Ishikawa (cell line): ENCODE data around the gene MYO5B.

Experiments
- CEBPB ChIP-seq: IDR thresholded peaks from 2 replicates; pipeline ENCODE4 v1.6.1; 2012
- EGR1 ChIP-seq: IDR thresholded peaks from 2 replicates; pipeline ENCODE4 v1.6.1; 2012
- EP300 ChIP-seq: IDR thresholded peaks from 2 replicates; pipeline ENCODE4 v1.6.1; 2012; ENCODE audit warnings: borderline replicate concordance
- FOXM1 ChIP-seq: IDR thresholded peaks from 2 replicates; pipeline ENCODE4 v1.6.1; 2012; ENCODE audit warnings: low read depth, borderline replicate concordance
- NFIC ChIP-seq: IDR thresholded peaks from 2 replicates; pipeline ENCODE4 v1.6.1; 2012
- RAD21 ChIP-seq: IDR thresholded peaks from 2 replicates; pipeline ENCODE4 v1.6.1; 2012; ENCODE audit warnings: low read depth
- TAF1 ChIP-seq: IDR thresholded peaks from 2 replicates; pipeline ENCODE4 v1.6.1; 2012; ENCODE audit warnings: low read depth, mild to moderate bottlenecking
- TCF12 ChIP-seq: IDR thresholded peaks from 2 replicates; pipeline ENCODE4 v1.6.1; 2012; ENCODE audit warnings: low read depth
- TEAD4 ChIP-seq: IDR thresholded peaks from 2 replicates; pipeline ENCODE4 v1.6.1; 2012
- YY1 ChIP-seq: IDR thresholded peaks from 2 replicates; pipeline ENCODE4 v1.6.1; 2012; ENCODE audit warnings: low read depth
- ZBTB7A ChIP-seq: IDR thresholded peaks from 2 replicates; pipeline ENCODE4 v1.6.1; 2012; ENCODE audit warnings: low read depth
- TF ChIP-seq, protein P1 (sequence below): IDR thresholded peaks from 2 replicates; pipeline ENCODE4 v1.6.1; 2012
- TF ChIP-seq, protein P2 (sequence below): IDR thresholded peaks from 2 replicates; pipeline ENCODE4 v1.6.1; 2012; ENCODE audit warnings: low read depth, mild to moderate bottlenecking
- TF ChIP-seq, protein P3 (sequence below): IDR thresholded peaks from 2 replicates; pipeline ENCODE4 v1.6.1; 2012

DNA sequence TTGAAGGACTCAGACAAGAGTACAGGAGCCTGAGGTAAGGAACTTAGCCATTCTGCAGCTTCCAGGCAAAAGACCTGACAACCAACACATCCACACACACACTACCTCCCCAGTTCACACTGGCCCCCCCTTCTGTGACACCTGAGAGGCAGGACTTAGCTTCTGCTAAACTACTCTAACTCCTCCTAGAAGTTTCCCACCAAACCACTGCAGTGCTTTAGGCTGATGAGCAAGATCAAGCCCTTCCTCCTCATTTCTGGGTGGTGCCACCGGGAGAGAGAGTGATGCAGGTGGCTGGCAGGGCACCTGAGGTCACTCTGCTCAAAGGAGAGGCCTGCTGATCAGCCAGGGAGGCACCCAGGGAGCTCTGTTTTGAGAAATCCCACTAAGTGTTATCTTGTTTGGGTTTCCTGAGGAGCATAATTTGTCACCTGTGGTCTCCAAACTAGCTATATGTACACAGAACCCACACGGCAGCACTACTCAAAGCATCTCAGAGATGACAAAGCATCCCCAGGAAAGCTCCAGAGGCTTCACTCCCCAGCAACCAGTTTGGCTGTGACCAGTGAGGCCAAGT lies 188.4 kb downstream of the MYO5B start:
- no peak for TF ChIP-seq FOXM1
- TF ChIP-seq, protein P1, sequence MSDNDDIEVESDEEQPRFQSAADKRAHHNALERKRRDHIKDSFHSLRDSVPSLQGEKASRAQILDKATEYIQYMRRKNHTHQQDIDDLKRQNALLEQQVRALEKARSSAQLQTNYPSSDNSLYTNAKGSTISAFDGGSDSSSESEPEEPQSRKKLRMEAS: no peak
- no peak for TF ChIP-seq YY1
- TF ChIP-seq, protein P2, sequence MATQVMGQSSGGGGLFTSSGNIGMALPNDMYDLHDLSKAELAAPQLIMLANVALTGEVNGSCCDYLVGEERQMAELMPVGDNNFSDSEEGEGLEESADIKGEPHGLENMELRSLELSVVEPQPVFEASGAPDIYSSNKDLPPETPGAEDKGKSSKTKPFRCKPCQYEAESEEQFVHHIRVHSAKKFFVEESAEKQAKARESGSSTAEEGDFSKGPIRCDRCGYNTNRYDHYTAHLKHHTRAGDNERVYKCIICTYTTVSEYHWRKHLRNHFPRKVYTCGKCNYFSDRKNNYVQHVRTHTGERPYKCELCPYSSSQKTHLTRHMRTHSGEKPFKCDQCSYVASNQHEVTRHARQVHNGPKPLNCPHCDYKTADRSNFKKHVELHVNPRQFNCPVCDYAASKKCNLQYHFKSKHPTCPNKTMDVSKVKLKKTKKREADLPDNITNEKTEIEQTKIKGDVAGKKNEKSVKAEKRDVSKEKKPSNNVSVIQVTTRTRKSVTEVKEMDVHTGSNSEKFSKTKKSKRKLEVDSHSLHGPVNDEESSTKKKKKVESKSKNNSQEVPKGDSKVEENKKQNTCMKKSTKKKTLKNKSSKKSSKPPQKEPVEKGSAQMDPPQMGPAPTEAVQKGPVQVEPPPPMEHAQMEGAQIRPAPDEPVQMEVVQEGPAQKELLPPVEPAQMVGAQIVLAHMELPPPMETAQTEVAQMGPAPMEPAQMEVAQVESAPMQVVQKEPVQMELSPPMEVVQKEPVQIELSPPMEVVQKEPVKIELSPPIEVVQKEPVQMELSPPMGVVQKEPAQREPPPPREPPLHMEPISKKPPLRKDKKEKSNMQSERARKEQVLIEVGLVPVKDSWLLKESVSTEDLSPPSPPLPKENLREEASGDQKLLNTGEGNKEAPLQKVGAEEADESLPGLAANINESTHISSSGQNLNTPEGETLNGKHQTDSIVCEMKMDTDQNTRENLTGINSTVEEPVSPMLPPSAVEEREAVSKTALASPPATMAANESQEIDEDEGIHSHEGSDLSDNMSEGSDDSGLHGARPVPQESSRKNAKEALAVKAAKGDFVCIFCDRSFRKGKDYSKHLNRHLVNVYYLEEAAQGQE: no peak
- no peak for TF ChIP-seq EP300
- no peak for TF ChIP-seq EGR1
- TF ChIP-seq CEBPB: no peak
- no peak for TF ChIP-seq RAD21
- TF ChIP-seq TCF12: no peak
- no peak for TF ChIP-seq NFIC
- TF ChIP-seq TAF1: no peak
- no peak for TF ChIP-seq TEAD4
- no peak for TF ChIP-seq ZBTB7A
- TF ChIP-seq, protein P3, sequence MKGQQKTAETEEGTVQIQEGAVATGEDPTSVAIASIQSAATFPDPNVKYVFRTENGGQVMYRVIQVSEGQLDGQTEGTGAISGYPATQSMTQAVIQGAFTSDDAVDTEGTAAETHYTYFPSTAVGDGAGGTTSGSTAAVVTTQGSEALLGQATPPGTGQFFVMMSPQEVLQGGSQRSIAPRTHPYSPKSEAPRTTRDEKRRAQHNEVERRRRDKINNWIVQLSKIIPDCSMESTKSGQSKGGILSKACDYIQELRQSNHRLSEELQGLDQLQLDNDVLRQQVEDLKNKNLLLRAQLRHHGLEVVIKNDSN: no peak
